GM10266 (cell line): ENCODE measurements around the gene HSH2D.

ENCODE experiments used
- DNase-seq: peaks from one replicate; pipeline ENCODE4 v3.0.0; 2012; ENCODE audit errors: extremely low spot score
- CTCF ChIP-seq: IDR thresholded peaks from 2 replicates; pipeline ENCODE4 v1.5.1; 2012; ENCODE audit warnings: mild to moderate bottlenecking, low read depth; ENCODE audit not compliant: control insufficient read depth, insufficient read depth; ENCODE audit errors: missing control alignments

Gene HSH2D

GRCh38 chr19:16146112-16146511, 2.6 kb downstream of the HSH2D start:
- no peak for DNase-seq
- no peak for TF ChIP-seq CTCF

GRCh38 chr19:16148443-16149229, 5.2 kb downstream of the HSH2D start:
- no peak for DNase-seq

GRCh38 chr19:16153582-16154336, 10.3 kb downstream of the HSH2D start:
- no peak for TF ChIP-seq CTCF
- no peak for DNase-seq

More at GRCh38 chr19:16148443-16149229, 5.2 kb downstream of the HSH2D start:
- TF ChIP-seq CTCF = no peak

GRCh38 chr19:16154557-16154956, 11.1 kb downstream of the HSH2D start:
- no peak for TF ChIP-seq CTCF
- no peak for DNase-seq

- TF ChIP-seq CTCF = no peak
- DNase-seq = no peak
Observed at GRCh38 chr19:16155128-16155527, 11.6 kb downstream of the HSH2D start.

GRCh38 chr19:16156904-16157303, 13.4 kb downstream of the HSH2D start:
- no peak for TF ChIP-seq CTCF
- DNase-seq = no peak

- DNase-seq = no peak
- TF ChIP-seq CTCF = no peak
Observed at GRCh38 chr19:16157601-16158000, 14.1 kb downstream of the HSH2D start.
